Tibial artery (tissue), 4 donors: Measurements from ENCODE around the gene TPCN1.

Experiments used
- DNase-seq, 2 donors: peaks; one replicate each; pipeline ENCODE4 v3.0.0-alpha.2; 2019
- H3K27ac ChIP-seq, 2 donors: fragments of 200-600 bp; sonication (generic) in 1 of 2; 1 replicate in 1 of 2; 2 replicates in 1 of 2; pipeline ENCODE4 v1.5.1; 2018 to 2019; ENCODE audit warnings: mild to moderate bottlenecking in 1 of 2
- H3K27me3 ChIP-seq, 2 donors: fragments of 200-600 bp; sonication (generic) in 1 of 2; one replicate each; pipeline versions ENCODE4 v1.5.1 to v1.6.0; 2016 to 2019
- H3K36me3 ChIP-seq, 3 donors: fragments of 200-600 bp; sonication (generic) in 2 of 3; one replicate each; pipeline ENCODE4 v1.5.1; 2016 to 2019; ENCODE audit warnings: mild to moderate bottlenecking in 2 of 3
- H3K4me1 ChIP-seq, 4 donors: fragments of 200-600 bp; sonication (generic) in 2 of 4; 1 replicate in 3 of 4; 2 replicates in 1 of 4; pipeline ENCODE4 v1.5.1; 2016 to 2019
- H3K4me3 ChIP-seq, 2 donors: fragments of 200-600 bp; sonication (generic) in 1 of 2; 1 replicate in 1 of 2; 2 replicates in 1 of 2; pipeline ENCODE4 v1.5.1; 2018 to 2019; ENCODE audit warnings: mild to moderate bottlenecking in 2 of 2
- H3K9me3 ChIP-seq, 3 donors: fragments of 200-600 bp; sonication (generic) in 1 of 3; one replicate each; pipeline ENCODE4 v1.5.1; 2016 to 2019
- intact Hi-C: fragments of 100-400 bp; cut with DNase I; formaldehyde crosslinking; loops from one replicate; pipeline ENCODE4 v1.15.0; 2023; ENCODE audit warnings: low total_unique reads
- TF ChIP-seq, protein P1 (sequence below), 2 experiments: fragments of 200-600 bp in 1 of 2; fragments of 450-650 bp in 1 of 2; IDR thresholded peaks; one replicate each; pipeline ENCODE4 v1.5.1; 2017 to 2019; ENCODE audit warnings: antibody characterized with exemption in 2 of 2, mild to moderate bottlenecking in 1 of 2, moderate library complexity in 1 of 2

TPCN1 gene

DNA sequence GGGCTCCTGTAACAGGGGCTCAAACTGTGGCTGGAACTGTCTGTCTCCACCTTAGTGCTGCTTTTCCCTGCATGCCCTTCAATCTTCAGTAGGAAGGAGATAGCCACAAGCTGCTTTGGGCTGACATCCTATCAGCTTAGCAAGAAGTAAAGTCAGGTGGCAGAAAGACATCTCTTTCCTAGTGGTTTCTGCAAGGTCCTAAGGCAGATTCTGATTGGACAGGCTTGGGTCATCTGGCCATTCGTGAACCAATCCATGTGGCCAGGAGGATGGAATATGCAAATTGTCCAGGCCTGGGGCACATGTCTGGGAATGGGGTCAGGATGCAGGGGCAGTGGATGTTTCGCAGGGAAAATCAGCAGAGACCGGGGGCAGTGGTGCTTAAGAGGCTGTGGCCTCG lies 30.5 kb upstream of the TPCN1 start:
- intact Hi-C loops, result loop anchor here (5.0 to 10.0 kb wide), 2 partner anchors 82 to 144 kb away; partner anchors contain the start of gene SLC8B1
- TF ChIP-seq, protein P1, sequence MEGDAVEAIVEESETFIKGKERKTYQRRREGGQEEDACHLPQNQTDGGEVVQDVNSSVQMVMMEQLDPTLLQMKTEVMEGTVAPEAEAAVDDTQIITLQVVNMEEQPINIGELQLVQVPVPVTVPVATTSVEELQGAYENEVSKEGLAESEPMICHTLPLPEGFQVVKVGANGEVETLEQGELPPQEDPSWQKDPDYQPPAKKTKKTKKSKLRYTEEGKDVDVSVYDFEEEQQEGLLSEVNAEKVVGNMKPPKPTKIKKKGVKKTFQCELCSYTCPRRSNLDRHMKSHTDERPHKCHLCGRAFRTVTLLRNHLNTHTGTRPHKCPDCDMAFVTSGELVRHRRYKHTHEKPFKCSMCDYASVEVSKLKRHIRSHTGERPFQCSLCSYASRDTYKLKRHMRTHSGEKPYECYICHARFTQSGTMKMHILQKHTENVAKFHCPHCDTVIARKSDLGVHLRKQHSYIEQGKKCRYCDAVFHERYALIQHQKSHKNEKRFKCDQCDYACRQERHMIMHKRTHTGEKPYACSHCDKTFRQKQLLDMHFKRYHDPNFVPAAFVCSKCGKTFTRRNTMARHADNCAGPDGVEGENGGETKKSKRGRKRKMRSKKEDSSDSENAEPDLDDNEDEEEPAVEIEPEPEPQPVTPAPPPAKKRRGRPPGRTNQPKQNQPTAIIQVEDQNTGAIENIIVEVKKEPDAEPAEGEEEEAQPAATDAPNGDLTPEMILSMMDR (IDR thresholded peaks at IDR 0.05), result no peak
- Histone ChIP-seq H3K9me3 (no peaks in the 10 kb centered on the region), H3K36me3 (peaks cover 6 to 30% (median 7%) of the 10 kb centered on the region in 3 donors), H3K27me3 (no peaks in the 10 kb centered on the region), H3K27ac (no peak overlapping the region), H3K4me3 (no peak overlapping the region), H3K4me1 (peaks cover 0 to 39% (median 28%) of the 10 kb centered on the region in 4 donors)
- DNase-seq, result no peak

DNA sequence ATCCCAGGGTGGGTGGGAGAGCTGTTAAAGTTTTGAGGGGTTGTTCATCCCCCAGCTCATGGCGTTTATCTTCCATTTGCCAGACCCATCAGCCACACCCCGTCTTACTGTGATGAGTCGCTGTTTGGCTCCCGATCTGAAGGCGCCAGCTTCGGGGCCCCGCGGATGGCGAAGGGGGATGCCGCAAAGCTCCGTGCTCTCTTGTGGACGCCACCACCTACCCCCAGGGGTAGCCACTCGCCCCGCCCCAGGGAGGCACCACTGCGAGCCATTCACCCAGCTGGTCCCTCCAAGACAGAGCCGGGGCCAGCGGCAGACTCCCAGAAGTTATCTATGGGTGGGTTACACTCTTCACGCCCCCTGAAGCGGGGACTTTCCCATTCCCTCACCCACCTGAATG lies 30.0 kb upstream of the TPCN1 start:
- intact Hi-C loops, result loop anchor here (5.0 to 10.0 kb wide), 2 partner anchors 81 to 144 kb away; partner anchors contain the start of gene SLC8B1
- peak overlapping the region; percentile 12 to 67 for H3K27ac ChIP-seq
- TF ChIP-seq, protein P1 (IDR thresholded peaks at IDR 0.05), result no peak
- H3K9me3 ChIP-seq, result no peaks in the 10 kb centered on the region
- no peak for DNase-seq
- peaks cover 6 to 30% (median 7%) of the 10 kb centered on the region in 3 donors for H3K36me3 ChIP-seq
- no peaks in the 10 kb centered on the region for H3K27me3 ChIP-seq
- H3K4me1 ChIP-seq, result peaks cover 0 to 37% (median 25%) of the 10 kb centered on the region in 4 donors
- no peak overlapping the region for H3K4me3 ChIP-seq

DNA sequence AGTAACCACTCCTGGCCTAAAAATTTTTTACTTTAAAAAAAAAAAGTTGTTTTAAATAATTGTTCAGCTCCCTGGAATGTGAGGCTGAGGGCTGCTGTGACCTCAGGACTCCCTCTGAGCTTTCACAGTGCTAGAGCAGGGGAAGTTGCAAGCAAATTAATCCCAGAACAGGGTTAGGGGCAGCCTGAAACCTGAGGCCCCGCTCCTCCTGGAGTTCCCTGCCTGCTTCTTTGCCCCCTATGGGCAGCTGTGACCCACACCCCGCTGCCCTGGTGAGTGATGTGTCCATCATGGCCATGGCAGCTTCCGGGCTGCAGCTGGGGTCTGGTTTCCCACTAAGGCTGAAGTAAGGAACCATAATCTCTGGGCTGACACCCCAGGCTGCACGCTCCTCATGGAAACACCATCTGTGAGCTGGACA lies 26.3 kb upstream of the TPCN1 start:
- no peak for DNase-seq
- Histone ChIP-seq H3K27ac (peak overlapping the region; percentile 39 to 67), H3K36me3 (peaks cover 6 to 26% (median 7%) of the 10 kb centered on the region in 3 donors), H3K4me3 (no peak overlapping the region), H3K4me1 (peaks cover 0 to 31% (median 15%) of the 10 kb centered on the region in 4 donors), H3K27me3 (no peaks in the 10 kb centered on the region), H3K9me3 (no peaks in the 10 kb centered on the region)
- TF ChIP-seq, protein P1 (IDR thresholded peaks at IDR 0.05), result no peak
- intact Hi-C loops, result loop anchor here (5.0 to 10.0 kb wide), 3 partner anchors 77 to 162 kb away; partner anchors contain the start of genes PLBD2 and SLC8B1

DNA sequence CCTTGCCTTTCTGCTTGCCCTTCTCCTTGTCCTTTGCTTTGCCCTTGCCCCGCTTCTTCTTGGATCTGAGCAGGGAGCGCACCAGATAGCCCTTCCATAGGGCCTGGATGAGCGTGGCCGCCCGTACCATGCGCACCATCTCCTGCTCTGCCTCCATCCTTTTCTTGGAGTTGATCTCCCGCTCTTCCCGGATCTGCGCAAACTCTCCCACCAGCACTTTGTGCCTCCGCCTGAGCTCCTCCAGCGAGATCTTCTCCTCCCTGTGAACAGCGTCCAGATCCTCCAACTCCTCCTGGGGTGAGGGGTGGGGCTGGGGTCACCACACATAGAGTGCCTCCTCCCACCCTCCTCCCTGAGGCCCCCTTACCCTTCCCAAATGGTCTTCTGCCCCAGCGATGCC lies 25.7 kb upstream of the TPCN1 start:
- Histone ChIP-seq H3K36me3 (peaks cover 6 to 22% (median 7%) of the 10 kb centered on the region in 3 donors), H3K27ac (peak overlapping the region; percentile 39 to 67), H3K9me3 (no peaks in the 10 kb centered on the region), H3K4me3 (no peak overlapping the region), H3K27me3 (no peaks in the 10 kb centered on the region), H3K4me1 (peaks cover 0 to 31% (median 15%) of the 10 kb centered on the region in 4 donors)
- TF ChIP-seq, protein P1 (IDR thresholded peaks at IDR 0.05), result no peak
- intact Hi-C loops, result loop anchor here (5.0 to 10.0 kb wide), 2 partner anchors 139 to 162 kb away; partner anchors contain the start of genes PLBD2 and SLC8B1
- DNase-seq, result no peak

DNA sequence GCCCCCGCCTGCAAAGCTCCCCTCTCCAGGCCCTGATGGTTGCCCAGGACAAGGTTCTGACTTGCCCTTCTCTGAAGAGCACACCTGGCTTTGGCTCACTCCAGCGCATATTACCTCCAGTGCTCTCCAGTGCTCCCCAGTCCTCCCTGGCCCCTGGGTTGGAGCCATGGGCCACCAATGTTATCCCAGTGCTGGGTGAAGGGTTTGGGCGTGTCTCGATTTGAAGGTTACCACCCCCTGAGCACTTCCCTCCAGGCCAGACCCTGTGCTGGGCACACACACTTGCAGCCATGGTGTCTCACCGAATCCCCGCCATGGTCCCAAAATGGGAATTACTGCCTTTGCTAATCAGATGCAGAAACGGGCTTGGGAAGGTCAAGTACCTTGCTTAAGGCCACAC lies 24.7 kb upstream of the TPCN1 start:
- H3K9me3 ChIP-seq, result no peaks in the 10 kb centered on the region
- DNase-seq, result no peak
- TF ChIP-seq, protein P1 (IDR thresholded peaks at IDR 0.05), result no peak
- intact Hi-C loops, result loop anchor here (5.0 to 10.0 kb wide), 2 partner anchors 138 to 161 kb away; partner anchors contain the start of genes PLBD2 and SLC8B1
- peaks cover 0 to 13% (median 5%) of the 10 kb centered on the region in 3 donors for H3K36me3 ChIP-seq
- no peak overlapping the region for H3K4me3 ChIP-seq
- H3K27me3 ChIP-seq, result no peaks in the 10 kb centered on the region
- H3K27ac ChIP-seq, result peak overlapping the region in 1 of 2 donors; percentile 67
- peaks cover 0 to 31% (median 15%) of the 10 kb centered on the region in 4 donors for H3K4me1 ChIP-seq
